HG03175 (cell line): ENCODE measurements around the gene KCNN1.
"Not testable (repeated sequence)": the region's sequence is repeated elsewhere in the genome, so short reads cannot be mapped to it uniquely, and the experiment has no call there.

ENCODE experiments used
- ATAC-seq: cut with Tn5 transposase; IDR thresholded peaks from one replicate; pipeline ENCODE4 v1.9.1; 2021; ENCODE audit warnings: mild to moderate bottlenecking, moderate library complexity; ENCODE audit not compliant: unreplicated experiment

Gene KCNN1

DNA sequence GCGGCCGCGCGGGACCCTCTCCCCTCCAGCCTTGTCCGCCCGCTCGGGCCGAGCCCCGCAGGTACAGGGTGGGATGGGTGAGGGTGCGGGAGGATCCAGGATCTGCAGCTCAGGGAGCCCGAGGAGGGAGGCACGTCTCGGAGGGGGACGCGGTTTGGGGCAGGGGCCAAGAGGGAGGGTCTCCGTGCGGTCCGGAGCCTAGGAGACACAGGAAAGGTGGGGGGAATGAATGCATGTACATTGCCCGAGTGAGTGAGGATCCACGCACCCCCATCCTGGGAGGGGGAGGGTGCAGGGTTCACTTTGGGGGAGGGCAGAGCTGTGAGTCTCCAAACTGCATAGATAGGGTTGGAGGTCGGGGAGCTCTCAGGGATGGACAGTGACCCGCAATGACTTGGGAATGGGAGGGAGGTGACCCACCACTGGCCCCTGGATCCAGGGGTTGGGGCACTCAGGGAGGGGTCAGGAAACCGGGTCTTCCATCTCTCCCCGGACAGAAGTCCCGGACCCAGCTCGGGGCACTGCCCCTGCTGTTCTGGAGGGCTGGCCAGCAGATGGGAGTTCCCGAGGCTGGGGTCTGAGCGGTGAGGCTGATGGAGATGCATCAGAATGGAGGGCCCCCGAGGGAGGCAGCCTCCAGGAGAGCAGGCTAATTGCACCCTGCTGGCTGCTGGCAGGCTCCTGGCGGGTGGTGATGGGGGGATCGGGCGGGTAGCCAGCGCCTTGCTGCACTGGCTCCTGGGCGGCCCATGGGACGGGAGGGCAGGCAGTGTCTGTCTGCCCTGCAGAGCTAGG, 547 bp downstream of the KCNN1 start:
- ATAC-seq = no peak

- ATAC-seq = no peak
Observed at GRCh38 chr19:17968362-17968761, 1.5 kb downstream of the KCNN1 start.

DNA sequence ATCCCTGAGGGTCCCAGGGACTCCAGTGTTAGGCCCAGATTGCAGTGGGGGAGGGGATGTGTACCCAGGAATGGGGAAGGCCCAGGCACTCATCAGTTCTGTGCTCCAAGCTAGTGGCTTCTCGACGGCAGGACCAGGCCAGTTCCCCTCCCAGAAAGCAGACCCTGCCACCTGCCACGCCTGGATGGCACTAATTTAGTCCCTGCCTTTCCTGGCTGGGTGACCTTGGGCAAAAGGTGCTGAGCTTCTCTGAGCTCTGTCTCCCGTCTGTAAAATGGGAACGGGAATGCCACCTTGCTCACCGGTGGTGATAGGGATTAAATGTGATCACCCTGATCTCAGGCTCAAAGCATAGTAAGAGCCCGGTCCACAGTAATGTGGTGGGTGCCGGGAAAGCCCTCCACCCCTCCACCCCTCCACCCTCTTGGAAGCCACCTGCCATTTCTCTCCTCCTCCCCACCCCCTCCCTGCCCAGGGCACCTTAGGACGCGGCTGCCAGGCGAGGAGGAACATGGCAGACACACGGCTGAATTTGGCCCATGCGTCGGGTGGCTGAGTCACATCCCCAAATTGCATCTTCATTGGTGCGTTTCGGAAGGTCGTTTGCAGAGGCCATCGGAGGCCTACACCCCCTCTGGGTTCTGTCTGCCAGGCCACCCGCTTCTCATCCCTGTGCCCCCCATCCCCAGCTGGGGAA, 2.3 kb downstream of the KCNN1 start:
- ATAC-seq = no peak

GRCh38 chr19:17972230-17972629, 5.3 kb downstream of the KCNN1 start:
- ATAC-seq = no peak

- ATAC-seq = no peak
Observed at GRCh38 chr19:17973759-17974158, 6.9 kb downstream of the KCNN1 start.

DNA sequence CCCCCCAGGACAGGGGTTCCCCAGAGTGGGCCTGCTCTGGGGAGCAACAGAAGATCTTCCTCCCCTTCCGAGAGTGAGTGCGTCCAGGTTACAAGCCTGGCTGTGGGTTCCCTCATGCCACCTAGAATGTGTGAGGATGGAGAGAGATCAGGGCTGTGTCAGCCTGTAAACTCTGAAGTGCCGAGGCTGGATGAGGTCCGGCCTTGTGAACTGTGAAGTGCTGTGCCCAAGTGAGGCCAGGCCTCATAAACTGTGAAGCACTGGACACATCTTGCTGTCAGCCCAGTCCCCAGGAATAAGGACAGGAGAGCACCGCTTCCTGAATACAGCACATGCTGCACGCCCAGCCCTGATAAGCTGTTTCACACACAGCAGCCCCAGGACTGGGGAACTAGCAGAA, 7.6 kb downstream of the KCNN1 start:
- no peak for ATAC-seq

DNA sequence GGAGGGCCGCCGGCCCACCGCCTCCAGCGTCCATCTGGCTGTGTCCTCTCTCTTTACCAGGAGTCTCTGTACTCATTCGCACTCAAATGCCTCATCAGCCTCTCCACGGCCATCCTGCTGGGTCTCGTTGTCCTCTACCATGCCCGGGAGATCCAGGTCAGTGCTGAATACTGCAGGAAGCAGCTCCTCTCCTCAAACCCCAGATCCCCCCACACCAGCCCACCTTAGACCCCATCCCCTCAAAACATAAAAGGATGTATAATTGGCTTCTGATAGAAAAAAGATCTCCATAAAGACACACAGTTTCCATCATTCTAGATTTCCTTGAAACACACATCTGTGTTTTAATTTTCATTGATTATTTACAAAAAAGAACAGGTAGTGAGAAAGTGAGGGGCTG, 8.1 kb downstream of the KCNN1 start:
- ATAC-seq = no peak

DNA sequence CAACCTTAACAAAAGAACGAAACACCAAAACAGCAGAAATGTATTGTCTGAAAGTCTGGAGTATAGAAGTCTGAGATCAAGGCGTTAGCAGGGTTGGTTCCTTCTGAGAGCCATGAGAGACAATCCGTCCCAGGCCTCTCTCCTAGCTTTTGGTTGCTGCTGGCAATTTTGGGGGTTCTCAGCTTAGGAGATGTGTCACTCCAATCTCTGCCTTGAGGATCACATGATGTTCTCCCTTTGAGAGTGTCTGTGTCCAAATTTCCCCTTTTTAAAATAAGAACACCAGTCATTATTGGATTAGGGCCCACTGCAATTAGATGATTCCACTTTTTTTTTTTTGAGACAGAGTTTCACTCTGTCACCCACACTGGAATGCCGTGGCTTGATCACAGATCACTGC, 10.1 kb downstream of the KCNN1 start:
- no peak for ATAC-seq

DNA sequence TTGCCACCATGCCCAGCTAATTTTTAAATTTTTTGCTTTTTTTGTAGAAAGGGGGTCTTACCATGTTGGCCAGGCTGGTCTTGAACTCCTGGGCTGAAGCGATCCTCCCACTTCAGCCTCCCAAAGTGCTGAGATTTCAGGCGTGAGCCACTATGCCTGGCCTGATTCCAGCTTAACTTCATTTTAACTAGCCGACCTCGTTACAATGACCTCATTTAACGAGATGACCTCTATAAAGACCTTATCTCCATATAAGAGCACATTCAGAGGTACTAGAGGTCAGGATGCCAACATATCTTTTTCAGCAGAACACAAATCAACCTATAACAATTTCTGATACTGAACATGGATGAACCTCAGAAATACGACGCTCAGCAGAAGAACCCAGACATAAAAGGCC, 10.6 kb downstream of the KCNN1 start:
- ATAC-seq = no peak

- ATAC-seq = no peak
Observed at GRCh38 chr19:17981611-17982010, 14.7 kb downstream of the KCNN1 start.

- ATAC-seq = no peak
Observed at GRCh38 chr19:17982430-17982829, 15.5 kb downstream of the KCNN1 start.

DNA sequence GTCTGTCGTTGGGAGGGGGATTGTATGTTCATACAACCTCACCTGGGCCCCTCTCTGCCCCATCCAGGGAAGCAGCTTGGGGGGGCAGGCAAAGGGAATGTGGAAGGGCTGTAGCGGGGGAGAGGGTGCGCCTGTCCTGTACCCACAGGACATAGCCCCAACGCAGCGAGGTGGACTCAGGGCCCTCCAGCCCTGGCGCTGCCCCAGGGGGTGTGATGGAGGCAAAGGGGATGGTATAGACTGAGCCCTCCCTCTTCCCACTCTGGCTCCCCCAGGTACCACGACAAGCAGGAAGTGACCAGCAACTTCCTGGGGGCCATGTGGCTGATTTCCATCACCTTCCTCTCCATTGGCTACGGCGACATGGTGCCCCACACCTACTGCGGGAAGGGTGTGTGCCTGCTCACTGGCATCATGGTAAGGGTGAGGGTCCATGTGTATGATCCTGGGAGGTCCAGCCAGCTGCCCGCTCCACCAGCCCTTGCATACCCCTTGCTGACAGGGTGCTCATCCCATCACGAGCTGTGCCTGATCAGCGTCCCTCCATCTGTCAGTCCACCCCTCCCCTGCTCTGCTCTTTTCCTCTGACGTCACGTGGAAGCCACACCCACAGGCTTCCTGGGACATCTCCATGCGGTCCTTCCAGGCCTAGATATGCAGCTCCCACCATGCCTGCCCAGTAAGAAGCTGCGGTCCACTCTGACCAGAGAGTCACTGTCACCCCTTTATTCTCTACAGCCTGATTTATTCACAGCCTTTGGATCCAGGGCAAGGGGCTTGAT, 18.3 kb downstream of the KCNN1 start:
- no peak for ATAC-seq

DNA sequence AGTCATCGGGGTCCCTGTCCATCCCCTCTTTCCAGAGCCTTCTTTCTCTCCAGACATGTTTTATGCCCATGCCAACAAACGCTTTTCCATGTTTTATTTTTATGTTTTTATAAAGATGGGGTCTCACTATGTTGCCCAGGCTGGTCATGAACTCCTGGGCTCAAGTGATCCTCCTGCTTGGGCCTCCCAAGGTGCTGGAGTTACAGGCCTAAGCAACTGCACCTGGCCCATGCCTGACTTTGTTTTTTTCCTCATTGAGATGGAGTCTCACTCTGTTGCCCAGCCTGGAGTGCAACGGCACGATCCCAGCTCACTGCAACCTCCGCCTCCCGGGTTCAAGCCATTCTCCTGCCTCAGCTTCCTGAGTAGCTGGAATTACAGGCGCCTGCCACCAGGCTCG, 19.7 kb downstream of the KCNN1 start:
- ATAC-seq = not testable (repeated sequence)

GRCh38 chr19:17988161-17988560, 21.3 kb downstream of the KCNN1 start:
- ATAC-seq = no peak

DNA sequence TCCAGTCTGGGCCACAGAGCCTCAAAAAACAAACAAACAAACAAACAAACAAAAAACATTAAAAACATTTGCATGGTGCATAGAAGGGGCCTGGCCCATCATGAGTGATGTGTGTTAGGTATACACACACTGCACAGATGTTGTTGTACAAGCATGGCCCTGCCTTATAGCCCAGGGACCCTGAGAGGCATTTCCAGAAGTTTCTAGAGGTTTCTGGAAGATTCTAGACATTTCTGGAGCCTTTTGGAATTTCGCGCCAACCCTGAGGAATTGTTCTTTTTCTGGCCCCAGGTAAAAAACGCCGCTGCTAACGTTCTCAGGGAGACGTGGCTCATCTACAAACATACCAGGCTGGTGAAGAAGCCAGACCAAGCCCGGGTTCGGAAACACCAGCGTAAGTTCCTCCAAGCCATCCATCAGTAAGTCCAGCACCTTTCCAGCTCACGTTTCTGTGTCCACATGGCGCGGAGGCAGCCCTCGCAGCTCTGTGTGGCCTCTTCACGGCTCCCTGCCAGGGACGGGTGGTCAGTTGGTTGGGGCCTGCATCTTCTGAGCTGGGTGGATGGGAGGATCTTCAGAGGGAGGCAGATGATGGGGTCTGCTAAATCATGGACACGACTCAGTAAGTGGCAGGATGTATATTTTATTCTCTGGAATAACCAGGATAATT, 22.7 kb downstream of the KCNN1 start:
- no peak for ATAC-seq

DNA sequence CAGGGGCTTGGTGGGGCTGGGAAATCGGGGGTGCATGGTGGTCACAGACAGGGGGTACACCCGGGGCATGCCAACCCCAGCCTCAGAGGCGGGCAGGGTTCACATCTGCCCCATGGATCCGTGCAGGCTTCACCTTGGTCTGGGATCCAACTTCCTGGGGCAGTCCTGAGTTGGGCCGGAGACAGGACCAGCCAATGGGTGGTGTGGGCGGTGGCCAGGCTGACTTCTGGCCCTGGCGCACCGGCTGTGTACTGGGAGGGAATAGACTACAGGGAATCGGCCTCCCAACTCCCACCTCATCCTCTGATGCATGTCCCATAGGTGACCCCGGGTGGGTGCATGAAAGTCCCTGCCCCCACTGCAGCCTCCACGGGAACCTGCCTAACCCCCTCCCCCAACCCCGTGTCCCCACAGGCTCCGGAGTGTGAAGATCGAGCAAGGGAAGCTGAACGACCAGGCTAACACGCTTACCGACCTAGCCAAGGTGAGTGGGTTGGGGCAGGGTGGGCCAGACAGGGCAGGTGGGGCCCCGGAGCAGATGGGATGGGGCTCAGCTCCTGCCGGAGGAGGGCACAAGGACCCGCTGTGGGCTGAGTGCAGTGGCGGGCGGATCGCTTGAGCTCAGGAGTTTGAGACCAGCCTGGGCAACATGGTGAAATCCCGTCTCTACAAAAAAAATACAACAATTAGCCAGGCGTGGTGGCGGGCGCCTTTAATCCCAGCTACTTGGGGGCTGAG, 26.3 kb downstream of the KCNN1 start:
- no peak for ATAC-seq

- ATAC-seq = no peak
Observed at GRCh38 chr19:17996826-17997316, 30.0 kb downstream of the KCNN1 start.

- no peak for ATAC-seq
Observed at GRCh38 chr19:17997969-17998826, 31.3 kb downstream of the KCNN1 start.

DNA sequence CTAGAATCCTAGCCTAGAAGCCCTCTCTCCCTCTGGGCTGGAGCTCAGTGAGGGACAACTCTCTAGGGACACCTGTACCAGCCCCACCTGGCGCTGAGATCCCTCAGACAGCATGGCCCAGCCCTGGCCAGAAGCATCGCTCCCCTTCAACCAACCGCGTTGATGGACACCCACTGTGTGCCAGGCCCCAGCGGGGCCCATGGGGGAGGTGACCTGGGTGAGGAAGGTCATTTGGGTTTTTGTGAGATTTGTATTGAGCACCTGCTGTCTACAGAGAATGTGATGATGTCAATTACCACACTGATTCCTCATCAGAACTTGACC, 31.9 kb downstream of the KCNN1 start:
- no peak for ATAC-seq
